Tibial artery (tissue), 4 donors: ENCODE data around the gene ZGLP1.

Source experiments
- DNase-seq, 2 donors: peaks; one replicate each; pipeline ENCODE4 v3.0.0-alpha.2; 2019
- H3K27ac ChIP-seq, 2 donors: fragments of 200-600 bp; sonication (generic) in 1 of 2; 1 replicate in 1 of 2; 2 replicates in 1 of 2; pipeline ENCODE4 v1.5.1; 2018 to 2019; ENCODE audit warnings: mild to moderate bottlenecking in 1 of 2
- H3K27me3 ChIP-seq, 2 donors: fragments of 200-600 bp; sonication (generic) in 1 of 2; one replicate each; pipeline versions ENCODE4 v1.5.1 to v1.6.0; 2016 to 2019
- H3K36me3 ChIP-seq, 3 donors: fragments of 200-600 bp; sonication (generic) in 2 of 3; one replicate each; pipeline ENCODE4 v1.5.1; 2016 to 2019; ENCODE audit warnings: mild to moderate bottlenecking in 2 of 3
- H3K4me1 ChIP-seq, 4 donors: fragments of 200-600 bp; sonication (generic) in 2 of 4; 1 replicate in 3 of 4; 2 replicates in 1 of 4; pipeline ENCODE4 v1.5.1; 2016 to 2019
- H3K4me3 ChIP-seq, 2 donors: fragments of 200-600 bp; sonication (generic) in 1 of 2; 1 replicate in 1 of 2; 2 replicates in 1 of 2; pipeline ENCODE4 v1.5.1; 2018 to 2019; ENCODE audit warnings: mild to moderate bottlenecking in 2 of 2
- H3K9me3 ChIP-seq, 3 donors: fragments of 200-600 bp; sonication (generic) in 1 of 3; one replicate each; pipeline ENCODE4 v1.5.1; 2016 to 2019
- CTCF ChIP-seq, 2 experiments: fragments of 200-600 bp in 1 of 2; fragments of 450-650 bp in 1 of 2; IDR thresholded peaks; one replicate each; pipeline ENCODE4 v1.5.1; 2017 to 2019; ENCODE audit warnings: antibody characterized with exemption in 2 of 2, mild to moderate bottlenecking in 1 of 2, moderate library complexity in 1 of 2
- intact Hi-C: fragments of 100-400 bp; cut with DNase I; formaldehyde crosslinking; loops from one replicate; pipeline ENCODE4 v1.15.0; 2023; ENCODE audit warnings: low total_unique reads

The ZGLP1 gene

DNA sequence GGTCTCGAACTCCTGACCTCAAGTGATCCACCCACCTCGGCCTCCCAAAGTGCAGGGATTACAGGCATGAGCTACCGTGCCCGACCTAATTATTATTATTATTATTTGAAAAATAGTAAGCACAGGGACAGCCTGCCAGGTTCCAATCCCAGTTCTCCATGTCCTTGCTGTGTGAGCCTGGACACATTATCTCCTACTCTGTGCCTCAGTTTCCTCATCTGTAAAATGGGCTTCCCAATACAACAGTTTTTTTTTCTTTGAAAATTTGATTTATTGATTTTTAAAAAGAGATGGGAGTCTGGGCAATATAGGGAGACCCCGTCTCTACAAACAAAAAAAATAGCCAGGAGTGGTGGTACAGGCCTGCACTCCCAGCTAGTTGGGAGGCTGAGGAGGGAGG lies 3.3 kb downstream of the ZGLP1 start:
- Histone ChIP-seq H3K27me3 (peaks cover 0 to 3% of the 10 kb centered on the region in 2 donors), H3K9me3 (no peaks in the 10 kb centered on the region), H3K4me1 (no peaks in the 10 kb centered on the region), H3K27ac (no peak overlapping the region), H3K4me3 (no peak overlapping the region), H3K36me3 (peaks cover 6 to 32% (median 7%) of the 10 kb centered on the region in 3 donors)
- no peak for TF ChIP-seq CTCF (IDR thresholded peaks at IDR 0.05)
- DNase-seq = no peak
- intact Hi-C loops = no loop called here

DNA sequence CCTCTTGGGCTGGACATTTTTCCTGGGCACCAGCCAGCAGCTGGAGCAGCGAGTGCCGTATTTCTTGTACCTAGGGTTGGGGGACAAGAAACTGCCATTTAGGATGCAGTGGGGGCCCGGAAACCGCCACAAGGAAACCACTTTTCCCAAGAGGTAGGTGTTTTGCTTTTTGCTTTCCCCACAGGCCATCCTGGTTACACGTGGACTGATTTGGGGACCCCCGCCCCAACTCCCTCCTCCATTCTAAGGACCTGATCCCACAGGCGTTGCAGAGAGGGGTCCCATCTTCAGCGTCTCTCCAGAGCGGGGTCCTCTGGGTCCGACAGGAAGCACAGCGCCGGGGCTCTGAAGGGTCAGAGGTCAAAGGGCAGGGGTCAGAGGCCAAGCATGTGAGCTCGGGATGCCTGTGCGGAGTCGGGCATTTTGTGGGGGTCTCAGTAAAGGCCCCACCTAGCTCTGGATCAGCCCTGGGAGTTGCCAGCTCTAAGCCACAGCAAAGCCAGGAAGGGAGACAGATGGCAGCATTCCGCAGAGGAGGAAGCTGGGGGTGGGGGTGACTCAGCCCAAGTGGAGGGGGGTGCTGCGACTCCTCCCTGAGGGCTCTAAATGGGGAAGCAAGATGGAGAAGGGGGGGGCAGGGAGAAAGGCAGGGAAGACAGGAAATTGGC lies 4.3 kb downstream of the ZGLP1 start:
- TF ChIP-seq CTCF (IDR thresholded peaks at IDR 0.05) = no peak
- intact Hi-C loops = no loop called here

GRCh38 chr19:10299545-10300458 lies 9.8 kb downstream of the ZGLP1 start:
- H3K27ac ChIP-seq = no peak overlapping the region
- H3K4me3 ChIP-seq = no peak overlapping the region
- peaks cover 0 to 47% of the 10 kb centered on the region in 2 donors for H3K27me3 ChIP-seq
- intact Hi-C loops = no loop called here
- DNase-seq = no peak
- peaks cover 0 to 6% (median 0%) of the 10 kb centered on the region in 3 donors for H3K36me3 ChIP-seq
- no peaks in the 10 kb centered on the region for H3K9me3 ChIP-seq
- H3K4me1 ChIP-seq = peaks cover 0 to 16% (median 14%) of the 10 kb centered on the region in 4 donors
- no peak for TF ChIP-seq CTCF (IDR thresholded peaks at IDR 0.05)

More for the DNA sequence above, 4.3 kb downstream of the ZGLP1 start:
- DNase-seq = peak in 1 of 2 donors; percentile 46
- Histone ChIP-seq H3K27me3 (peaks cover 0 to 5% of the 10 kb centered on the region in 2 donors), H3K4me1 (no peaks in the 10 kb centered on the region), H3K27ac (no peak overlapping the region), H3K36me3 (peaks cover 3 to 22% (median 3%) of the 10 kb centered on the region in 3 donors), H3K9me3 (no peaks in the 10 kb centered on the region), H3K4me3 (no peak overlapping the region)

- no peaks in the 10 kb centered on the region for H3K9me3 ChIP-seq
- peaks cover 0 to 82% of the 10 kb centered on the region in 2 donors for H3K27me3 ChIP-seq
- peaks cover 0 to 42% (median 32%) of the 10 kb centered on the region in 4 donors for H3K4me1 ChIP-seq
- no peak for TF ChIP-seq CTCF (IDR thresholded peaks at IDR 0.05)
- H3K4me3 ChIP-seq = peak overlapping the region in 1 of 2 donors; percentile 6
- intact Hi-C loops = no loop called here
- H3K36me3 ChIP-seq = no peaks in the 10 kb centered on the region
- no peak overlapping the region for H3K27ac ChIP-seq
- DNase-seq = no peak
Observed at GRCh38 chr19:10295847-10296591, 13.6 kb downstream of the ZGLP1 start.

- peaks cover 0 to 49% (median 38%) of the 10 kb centered on the region in 4 donors for H3K4me1 ChIP-seq
- TF ChIP-seq CTCF (IDR thresholded peaks at IDR 0.05) = no peak
- peak overlapping the region in 1 of 2 donors; percentile 6 for H3K4me3 ChIP-seq
Observed at GRCh38 chr19:10295305-10295846, 14.2 kb downstream of the ZGLP1 start.

More at GRCh38 chr19:10295305-10295846, 14.2 kb downstream of the ZGLP1 start:
- no peak for DNase-seq
- no peaks in the 10 kb centered on the region for H3K9me3 ChIP-seq
- H3K27me3 ChIP-seq = peaks cover 0 to 87% of the 10 kb centered on the region in 2 donors
- intact Hi-C loops = no loop called here
- H3K36me3 ChIP-seq = no peaks in the 10 kb centered on the region
- no peak overlapping the region for H3K27ac ChIP-seq
